HG02970 (cell line): Measurements from ENCODE around the gene MYO18A.
"Not testable (repeated sequence)": the region's sequence is repeated elsewhere in the genome, so short reads cannot be mapped to it uniquely, and the experiment has no call there.

Experiments
- ATAC-seq: cut with Tn5 transposase; IDR thresholded peaks from one replicate; pipeline ENCODE4 v1.9.1; 2021; ENCODE audit warnings: mild to moderate bottlenecking, moderate library complexity, moderate number of reproducible peaks; ENCODE audit not compliant: unreplicated experiment, low FRiP score

Gene MYO18A

DNA sequence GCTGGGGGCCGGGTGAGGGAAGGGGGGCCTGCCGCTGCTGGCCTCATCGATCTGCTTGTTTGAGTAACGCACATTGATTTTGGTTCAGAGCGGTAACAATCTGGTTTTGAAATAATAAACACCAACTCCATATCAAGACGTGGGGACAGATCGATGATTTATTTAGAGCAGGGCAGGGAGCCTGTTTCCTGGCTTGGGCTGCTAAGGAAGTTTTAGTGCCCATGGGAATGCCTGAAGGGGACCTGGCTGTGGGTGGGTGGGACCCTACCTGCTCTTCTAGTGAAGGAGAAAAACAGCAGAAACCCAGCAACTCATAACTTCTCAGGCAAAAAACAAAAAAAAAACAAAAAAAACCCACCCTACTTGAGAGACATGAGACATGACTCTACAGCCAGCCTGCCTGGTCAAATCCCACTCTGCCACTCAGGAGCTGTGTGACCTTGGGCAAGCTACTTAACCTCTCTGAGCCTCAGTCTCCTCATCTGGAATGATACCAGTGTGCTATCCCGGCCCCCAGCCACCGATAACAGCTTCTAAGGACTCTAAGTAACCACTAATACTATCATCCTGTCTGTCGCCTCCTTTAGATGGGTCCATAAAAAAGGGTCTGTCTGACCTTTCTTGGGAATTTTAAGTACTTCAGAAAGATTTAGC is 71.2 kb downstream of the MYO18A start:
- no peak for ATAC-seq

DNA sequence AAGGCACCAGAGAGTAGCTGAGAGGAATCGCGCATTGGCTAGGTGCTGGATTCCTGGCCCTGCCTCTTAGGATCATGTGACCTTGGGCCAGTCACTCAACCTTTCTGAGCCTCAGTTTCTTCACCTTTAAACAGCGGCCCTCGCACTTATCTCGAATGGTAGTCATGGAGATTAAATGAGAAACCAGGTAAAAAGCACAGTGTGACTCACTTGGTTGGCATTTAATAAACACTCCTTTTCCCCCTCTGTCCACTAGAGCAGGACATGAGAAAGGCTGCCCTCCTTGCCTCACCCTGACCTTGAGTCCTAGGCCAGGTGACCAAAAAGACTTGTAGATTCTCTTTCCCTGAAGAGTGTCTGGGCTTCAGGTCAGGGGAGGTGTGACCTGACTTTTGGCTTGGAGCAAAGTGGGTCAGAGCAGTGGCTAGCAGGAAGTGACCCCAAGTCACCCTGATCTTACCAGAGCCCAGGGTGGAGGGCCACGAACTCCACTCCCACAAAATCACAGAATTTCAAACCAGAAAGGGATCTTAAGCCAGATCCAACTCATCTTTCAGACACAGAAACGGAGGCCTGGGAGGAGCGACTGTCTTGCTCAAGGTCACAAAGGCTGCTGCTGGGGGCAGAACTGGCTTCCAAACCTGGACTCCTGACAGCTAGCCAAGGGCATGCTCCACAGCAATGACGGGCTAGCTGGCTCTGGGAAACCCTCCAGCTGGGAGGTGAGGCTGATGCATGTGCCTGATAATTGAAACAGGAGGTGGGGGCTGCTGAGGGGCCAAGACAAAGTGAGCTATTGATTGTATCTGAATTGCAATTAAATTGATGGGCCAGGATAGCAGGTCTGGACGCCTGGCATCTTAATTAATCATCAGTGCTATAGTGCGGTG is 72.0 kb downstream of the MYO18A start:
- no peak for ATAC-seq

DNA sequence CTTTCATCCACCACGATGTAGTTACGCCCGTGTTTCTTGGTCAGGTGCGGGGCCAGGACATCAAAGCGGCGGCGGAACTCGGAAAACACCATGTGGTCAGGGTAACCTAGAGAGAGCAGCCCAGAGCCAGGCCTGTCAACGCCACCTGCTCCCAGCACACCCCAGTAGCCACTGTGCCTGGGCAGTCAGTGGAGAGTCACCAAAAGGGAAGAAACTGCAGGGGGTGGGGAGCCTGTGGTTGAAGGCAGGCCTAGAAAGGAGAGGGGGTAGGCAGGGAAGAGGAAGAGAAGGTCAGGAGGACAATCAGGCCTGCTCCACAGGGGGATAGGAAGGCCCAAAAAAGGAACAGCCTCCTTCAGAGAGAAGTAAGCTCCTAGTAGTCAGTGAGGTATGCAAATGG is 73.1 kb downstream of the MYO18A start:
- ATAC-seq, result no peak

DNA sequence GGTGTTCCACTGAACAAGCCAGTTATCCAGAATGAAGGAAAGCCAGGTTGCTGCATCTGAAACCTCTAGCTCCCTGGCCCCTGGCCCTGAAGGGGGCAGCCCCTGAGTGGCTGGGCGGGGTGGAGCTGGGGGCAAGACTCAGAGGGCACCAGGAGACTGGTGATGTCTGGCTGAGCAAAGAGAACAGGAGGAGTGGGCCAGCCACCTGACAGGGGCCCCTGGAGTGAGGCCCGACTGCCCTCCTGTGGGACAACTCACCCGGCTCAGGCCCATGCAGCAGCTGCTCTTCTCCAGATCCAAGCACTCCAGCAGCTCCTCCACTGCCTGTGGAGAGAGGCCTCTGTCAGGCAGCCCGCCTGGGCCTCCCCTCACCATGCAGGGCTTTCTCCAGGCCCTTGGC is 76.9 kb downstream of the MYO18A start:
- no peak for ATAC-seq

DNA sequence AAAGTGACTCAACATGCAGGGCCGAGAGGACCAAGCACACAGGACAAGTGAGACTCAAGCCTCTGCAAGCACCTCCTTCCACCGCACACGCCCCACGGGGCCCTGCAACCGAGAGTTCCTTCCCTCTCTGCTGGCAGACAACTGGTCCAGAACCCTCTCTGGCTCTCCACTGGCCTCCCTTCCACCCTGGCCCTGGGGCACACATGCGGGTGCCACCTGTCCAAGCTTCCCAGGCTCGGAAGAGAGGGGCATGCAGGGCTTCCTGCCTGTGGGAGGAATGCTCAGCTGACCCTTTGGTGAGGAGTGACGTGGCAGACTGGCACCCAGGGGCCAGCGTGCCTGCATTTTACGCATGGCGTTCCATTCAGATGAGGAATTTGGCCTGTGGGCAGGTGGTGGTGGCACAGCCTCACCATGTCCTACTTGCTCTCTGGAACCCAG is 77.4 kb downstream of the MYO18A start:
- no peak for ATAC-seq

DNA sequence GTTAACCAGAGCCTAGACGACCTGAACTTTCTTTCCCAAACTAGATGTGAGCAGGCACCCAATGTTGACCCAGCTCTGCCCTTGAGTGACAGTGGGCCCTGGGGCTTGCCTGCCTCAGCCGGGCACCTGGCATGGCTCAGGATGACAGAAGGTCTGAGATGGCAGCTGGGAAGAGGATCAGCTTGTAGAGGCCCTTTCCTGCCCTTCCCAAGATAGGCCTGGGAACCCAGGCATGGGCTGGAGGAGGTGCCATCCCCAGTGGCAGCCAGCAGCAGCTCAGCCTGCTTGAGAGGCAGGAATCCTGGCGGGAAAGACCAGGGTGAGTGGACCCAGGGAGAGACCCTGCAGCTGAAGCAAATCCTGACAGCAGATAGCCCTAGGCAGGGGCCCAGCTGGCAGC is 78.2 kb downstream of the MYO18A start:
- no peak for ATAC-seq

DNA sequence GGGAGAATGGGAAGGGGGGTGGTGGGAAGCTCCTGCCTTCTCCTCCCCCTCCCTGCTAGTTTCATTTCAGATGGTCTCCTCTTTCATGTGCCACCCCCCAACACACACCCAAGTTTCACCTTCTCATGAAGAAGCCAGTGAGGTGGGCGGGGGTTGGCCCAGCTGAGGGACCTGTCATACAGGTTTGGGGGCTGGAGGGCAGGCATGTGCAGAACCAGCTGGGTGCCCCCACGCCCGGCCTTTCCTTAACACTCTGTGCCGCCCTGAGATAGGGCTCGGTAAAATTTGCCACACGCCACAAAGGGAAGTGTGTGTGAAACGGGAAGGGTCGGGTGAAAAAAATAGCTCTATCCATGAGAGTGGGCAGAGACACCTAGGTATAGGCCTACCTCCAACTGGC is 79.9 kb downstream of the MYO18A start:
- ATAC-seq, result no peak

DNA sequence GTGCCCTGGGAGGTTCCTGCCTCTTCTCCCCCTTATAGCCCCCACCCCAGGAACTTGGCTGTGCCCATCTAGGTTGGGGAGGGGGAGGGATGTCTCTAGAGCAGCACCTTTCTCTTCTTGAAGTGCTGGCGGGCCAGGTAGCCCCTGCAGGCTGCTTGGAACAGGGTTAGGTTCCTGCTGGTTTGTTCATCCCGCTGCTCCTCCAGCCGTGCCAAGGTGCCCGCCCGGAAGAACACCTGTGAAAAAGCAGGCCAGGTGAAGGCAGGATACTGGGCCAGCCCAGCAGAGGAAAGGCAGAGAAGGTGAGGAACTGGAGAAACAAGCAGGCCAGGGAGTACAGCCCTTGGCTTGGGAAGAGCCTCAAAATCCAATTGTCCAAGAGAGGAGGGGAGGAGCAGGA is 80.7 kb downstream of the MYO18A start:
- no peak for ATAC-seq

DNA sequence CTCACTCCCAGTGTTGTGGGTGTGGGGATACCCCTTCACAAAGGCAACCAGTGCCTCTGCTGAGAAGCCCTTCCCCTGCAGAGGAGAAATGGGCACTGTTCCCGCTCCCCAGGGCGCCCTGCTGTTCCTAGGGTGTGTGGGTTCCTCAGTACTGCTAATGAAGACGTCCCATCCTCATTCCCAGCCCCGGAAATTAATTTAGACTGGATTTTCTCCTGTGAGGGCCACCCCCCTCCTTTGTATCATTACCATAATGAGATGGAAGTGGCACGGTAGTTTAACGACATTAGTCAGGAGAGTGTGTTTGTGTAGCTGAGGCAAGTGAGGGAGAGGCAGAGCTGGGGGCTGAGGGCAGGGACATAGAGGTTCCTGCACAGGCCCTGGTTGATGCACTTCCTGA is 84.1 kb downstream of the MYO18A start:
- no peak for ATAC-seq

DNA sequence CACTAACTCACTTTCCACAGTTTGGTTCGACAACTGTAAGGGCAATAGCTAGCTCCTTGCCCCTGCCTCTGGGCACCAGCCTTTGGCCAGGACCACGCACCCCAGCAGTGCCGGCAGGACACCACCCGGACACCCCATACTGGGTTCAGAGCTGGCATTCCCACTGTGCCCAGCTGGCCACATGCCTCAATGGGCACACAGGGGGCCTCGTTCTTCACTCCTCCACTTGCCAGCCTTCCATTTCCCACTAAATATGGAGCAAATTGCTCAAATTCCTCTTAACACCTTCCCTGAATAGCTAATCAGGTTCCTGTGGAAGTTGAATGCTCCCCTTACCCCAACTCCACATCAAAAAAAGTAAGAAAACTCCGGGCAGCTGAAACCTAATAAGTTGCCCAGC is 84.8 kb downstream of the MYO18A start:
- ATAC-seq, result no peak

DNA sequence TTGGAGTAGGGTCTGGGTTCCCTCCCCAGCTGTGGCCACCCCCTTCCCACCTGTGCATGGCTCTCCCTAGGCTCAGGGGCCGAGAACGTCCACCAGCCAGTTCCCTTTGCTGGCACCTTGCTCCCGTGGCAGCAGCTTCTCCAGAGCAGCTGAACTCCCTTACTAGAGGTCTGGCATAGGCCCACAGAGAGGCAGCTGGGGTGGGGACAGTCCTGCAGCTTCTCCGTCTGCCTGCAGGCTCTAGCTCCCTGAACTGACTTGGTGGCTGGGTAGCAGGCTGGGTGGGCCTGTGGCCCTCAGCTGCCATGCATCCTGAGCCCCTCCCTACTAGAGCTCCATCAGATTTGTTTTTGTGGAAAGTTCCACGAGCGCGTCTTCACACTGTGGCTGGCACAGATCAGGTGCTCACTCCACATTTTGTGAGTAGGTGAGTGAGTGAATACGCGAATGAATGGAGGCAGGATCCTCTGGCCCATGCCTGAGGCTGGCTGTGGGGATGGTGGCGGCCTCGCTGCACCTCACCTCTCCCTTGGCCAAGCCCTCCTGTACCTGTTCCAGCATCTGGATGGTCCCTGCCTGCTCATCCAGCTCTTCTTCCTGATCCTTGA is 86.0 kb downstream of the MYO18A start:
- no peak for ATAC-seq

DNA sequence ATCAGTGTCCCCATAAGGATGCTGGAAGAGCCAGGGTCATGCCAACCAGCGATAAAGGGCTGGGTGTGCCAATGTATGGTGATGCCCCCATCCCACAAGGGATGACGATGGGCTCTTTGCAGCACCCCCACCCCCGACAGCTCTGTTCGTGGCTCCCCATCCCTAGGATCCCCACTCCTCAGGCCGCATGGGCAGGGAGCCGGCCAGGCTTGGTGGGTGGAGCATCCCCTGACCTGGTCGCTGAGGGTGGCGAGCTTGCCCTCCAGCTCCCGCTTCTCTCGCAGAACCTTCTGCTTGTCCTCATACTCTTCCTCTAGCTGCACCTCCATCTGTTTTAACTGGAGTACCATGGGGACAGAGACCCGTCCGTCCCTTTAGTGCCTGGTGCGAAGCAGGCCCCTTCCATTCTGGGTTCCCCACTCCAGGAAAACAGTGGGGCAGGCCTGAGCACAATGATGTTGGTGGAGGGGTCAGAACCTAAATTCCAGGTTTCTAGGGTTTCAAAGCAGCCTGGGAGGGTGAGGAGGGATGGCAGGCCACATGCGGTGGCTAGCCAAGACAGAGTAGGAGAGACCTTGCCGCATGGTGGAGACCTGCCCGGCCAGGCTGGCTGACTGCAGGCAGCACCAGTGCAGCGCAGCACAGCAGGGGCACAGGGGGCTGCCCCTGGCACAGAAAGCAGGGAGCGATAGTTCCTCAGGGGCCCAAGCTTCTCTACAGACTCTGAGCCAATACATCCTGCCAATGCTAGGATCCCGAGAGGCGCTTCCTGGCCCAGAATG is 86.9 kb downstream of the MYO18A start:
- no peak for ATAC-seq

DNA sequence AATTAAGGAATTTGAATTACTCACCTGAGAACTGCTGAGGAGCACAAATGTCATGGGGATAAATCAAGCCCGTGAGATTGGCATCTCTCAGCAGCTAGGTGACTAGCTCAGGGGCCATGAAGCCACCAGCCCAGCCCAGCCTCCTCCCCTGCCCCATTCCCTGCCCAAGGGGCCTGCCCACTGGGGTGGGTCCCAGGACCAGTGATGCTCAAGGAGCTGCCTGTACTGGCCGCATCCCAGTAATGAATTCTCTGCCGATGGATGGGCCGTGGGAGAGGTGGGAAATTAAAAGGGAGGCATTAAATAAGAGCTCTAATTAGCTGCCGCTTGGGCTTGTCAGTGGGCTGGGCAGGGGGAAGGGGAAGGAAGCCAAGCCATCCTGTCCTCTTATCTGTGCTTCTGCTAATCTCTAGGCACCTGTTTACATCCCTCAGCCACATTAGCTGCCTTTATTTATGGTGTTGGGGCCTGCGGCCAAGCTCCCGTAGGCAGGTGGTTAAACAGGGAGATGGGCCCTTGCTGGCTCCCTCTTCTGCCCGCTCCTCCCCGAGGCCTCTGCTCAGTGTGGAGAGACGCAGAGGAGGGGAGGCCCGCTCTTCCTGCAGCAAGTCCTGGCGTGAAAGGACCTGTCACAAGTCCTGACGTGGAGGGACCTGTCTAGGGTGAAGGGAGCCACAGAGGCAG is 88.5 kb downstream of the MYO18A start:
- ATAC-seq, result no peak

DNA sequence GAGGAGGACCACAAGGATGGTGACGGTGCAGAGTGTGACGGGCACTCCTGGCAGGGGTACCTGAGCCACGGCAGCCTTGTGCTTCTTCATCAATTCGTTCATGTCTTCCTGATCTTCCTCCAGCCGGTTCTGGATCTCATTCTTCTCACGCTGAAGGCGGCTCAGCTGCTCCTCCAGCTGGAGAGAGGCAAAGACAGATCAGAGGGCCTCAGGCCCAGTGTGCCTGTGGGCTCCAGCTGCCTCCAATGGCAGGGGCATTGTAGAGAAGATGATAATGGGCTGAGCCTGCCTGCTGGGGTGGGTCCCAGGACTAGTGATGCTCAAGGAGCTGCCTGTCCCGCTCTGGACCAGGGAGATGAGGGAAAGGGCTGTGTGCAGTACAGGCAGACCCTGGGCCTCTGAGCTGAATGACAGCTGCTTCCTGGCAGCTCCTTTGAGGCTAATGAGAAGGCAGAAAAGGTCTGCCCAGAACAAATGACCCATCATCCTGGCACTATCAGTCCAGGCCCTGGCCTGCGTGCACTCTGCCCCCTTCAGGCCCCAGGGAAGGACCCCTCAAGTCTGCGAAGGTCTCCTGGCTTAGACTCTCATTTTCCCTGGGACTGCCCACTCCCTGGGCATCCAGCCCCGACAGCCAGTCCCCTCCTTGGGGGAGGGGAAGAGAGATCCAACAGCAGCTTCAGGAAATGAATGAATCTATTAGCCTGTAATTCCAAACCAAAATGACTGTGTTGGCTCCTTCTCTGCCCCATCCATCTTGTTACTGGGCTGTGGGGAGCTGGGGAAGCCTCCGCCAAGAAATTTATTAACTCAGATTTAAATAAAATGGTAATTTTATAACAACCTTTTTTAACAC is 89.2 kb downstream of the MYO18A start:
- ATAC-seq, result no peak

DNA sequence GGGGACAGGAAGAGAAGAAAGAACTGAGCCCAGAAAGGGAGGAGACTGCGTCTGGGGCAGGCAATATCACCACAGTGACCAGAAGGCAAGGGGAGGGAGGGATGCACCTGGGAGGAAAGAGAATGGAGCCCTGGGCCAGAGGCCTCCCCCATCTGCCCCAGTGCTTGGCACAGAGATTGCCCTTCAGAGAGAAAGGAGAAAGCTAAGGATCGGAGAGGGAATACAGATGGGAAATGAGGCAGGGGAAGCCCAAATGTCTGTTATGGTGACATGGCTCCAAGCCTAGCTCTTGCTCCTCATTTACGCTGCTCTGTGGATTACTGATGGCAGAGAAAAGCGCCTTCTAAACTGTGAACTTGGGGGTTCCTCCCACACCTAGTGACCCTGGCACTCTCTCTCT is 90.1 kb downstream of the MYO18A start:
- no peak for ATAC-seq

DNA sequence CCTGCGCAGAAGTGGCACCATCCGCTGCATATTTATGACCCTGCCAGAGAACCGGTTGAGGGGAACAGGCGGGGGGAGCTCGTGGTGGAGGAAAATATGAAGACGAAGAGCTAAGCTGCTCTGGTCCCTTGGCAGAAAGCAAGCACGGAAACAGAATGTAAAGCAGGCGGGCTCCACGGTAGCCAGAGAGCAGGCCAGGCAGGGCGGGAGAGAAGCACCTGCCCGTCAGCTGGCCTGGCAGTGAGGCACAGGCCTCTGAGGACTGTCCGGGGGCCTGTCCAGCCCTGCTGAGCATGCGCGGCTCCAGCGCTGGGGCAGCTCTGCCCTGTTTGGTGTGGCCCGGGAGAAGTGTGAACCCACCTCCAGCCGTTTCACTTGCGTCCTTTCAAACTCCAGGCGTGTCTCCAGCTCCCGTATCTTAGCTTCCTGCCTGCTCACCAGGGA is 90.6 kb downstream of the MYO18A start:
- no peak for ATAC-seq

DNA sequence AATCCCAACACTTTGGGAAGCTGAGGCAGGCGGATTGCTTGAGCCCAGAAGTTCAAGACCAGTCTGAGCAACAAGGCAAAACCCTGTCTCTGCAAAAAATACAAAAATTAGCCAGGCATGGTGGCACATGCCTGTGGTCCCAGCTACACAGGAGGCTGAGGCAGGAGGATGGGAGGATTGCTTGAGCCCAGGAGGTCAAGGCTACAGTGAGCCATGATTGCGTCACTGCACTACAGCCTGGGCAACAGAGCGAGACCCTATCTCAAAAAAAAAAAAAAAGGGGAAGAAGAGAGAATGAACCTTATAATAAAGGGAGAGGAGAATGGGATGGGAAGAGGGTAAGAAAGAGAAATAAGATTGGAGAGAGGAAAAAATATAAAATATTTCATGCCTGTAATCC is 91.4 kb downstream of the MYO18A start:
- ATAC-seq, result not testable (repeated sequence)

DNA sequence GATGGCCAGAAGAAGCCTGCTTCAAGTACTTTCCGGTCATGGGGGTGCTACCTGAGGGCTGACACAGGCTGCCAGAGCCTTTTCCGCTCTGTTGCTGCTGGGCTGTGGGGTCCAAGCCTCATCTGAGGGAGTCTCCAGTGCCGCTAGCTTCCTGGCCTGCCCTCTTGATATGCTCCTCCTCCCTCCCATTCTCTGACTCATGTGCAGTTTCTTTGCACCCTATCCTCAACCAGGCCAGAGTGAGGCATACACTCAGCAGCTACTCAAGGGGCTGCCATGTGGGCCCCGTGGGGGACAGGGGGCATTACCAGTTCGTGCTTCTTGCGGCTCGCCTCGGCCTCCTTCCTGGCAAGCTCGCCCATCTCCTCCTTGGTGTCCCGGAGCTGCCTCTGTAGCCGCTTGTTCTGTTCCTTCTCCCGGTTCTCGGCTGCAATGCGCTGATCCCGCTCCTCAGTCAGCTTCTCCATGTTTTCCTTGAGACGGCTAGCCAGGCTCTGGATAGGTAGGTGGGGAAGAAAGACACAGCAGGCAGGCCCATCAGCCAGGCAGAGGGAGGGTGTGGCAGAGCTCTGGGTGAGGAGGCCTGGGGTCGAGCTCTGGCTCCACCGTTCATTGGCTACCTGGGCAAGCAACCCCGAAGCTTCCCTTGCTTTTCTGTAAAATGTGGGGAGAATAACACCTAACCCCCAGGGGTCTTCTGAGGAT is 93.4 kb downstream of the MYO18A start:
- no peak for ATAC-seq

DNA sequence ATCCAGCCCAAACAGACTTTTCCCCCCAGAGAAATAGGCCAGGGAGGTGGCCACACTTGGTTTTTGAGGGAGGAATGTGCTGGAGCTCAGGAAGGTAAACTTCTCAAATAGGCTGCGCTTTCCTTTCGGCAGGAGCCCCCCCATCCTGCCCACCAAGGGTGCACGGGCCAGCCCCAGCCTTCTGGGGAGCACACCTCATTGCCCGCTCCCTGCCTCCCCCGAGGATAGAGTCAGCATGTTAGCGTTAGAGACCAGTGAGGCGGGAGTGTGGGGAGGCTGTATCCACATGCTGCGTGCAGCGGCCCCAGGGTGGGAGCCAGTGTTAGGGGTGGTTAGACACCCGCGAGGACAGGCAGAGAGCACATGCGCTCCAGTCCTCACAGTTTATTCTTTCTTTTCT is 95.0 kb downstream of the MYO18A start:
- ATAC-seq, result no peak
